ENCODE results near the gene ZNF559. TPM values are rescaled to one million over a fixed set of nuclear protein-coding genes. Genes with fewer than 3 reads are reported as not detected.

ZNF559 gene
- total RNA-seq, 5 donors from 2014 or later (not counting 1 experiment from before 2014, with no cell fraction given), result 14.5 to 41.1 (median 34.7) TPM

- no peak for ATAC-seq (replicated peaks in 1 of 4)
- no peak overlapping the region for H3K27ac Mint-ChIP-seq
- Histone ChIP-seq H3K27me3 (replicated peaks in 1 of 2; ENCODE audit: control insufficient read depth in 2 of 2, extremely low read depth in 1 of 2, insufficient read depth in 2 of 2, low read length in 1 of 2) (no peaks in the 10 kb centered on the region), H3K9me3 (peaks cover 24% of the 10 kb centered on the region), H3K4me1 (ENCODE audit: control insufficient read depth in 1 of 2, extremely low read depth in 1 of 2, insufficient read depth in 2 of 2, low read length in 2 of 2) (no peaks in the 10 kb centered on the region), H3K36me3 (ENCODE audit: control insufficient read depth in 2 of 2, extremely low read depth in 1 of 2, insufficient read depth in 1 of 2, low read length in 1 of 2) (peaks cover 2 to 11% of the 10 kb centered on the region in 2 donors), H3K4me3 (ENCODE audit: control insufficient read depth in 1 of 2, extremely low read depth in 1 of 2, low read length in 1 of 2) (peak overlapping the region in 1 of 2 donors; percentile 6), H3K27ac (ENCODE audit: low read length) (no peak overlapping the region)
- H3K4me1 Mint-ChIP-seq, result no peaks in the 10 kb centered on the region
- ChIA-PET CTCF (no interaction called here), POLR2A (no interaction called here)
- no CpG with 5 or more reads among the region's 3 CpGs for WGBS (ENCODE audit: insufficient coverage)
- no peak for DNase-seq
- no peaks in the 10 kb centered on the region for H3K27me3 Mint-ChIP-seq
- H3K36me3 Mint-ChIP-seq, result peaks cover 70% of the 10 kb centered on the region
- H3K4me3 Mint-ChIP-seq, result no peak overlapping the region
- H3K9me3 Mint-ChIP-seq, result peaks cover 11 to 65% (median 51%) of the 10 kb centered on the region in 3 donors
These were observed 24.3 kb downstream of the ZNF559 start for GRCh38 chr19:9348253-9348652.

GRCh38 chr19:9348671-9349070 is 24.7 kb downstream of the ZNF559 start:
- Mint-ChIP-seq H3K27me3 (no peaks in the 10 kb centered on the region), H3K27ac (no peak overlapping the region), H3K9me3 (peaks cover 11 to 62% (median 47%) of the 10 kb centered on the region in 3 donors), H3K36me3 (peaks cover 66% of the 10 kb centered on the region), H3K4me1 (no peaks in the 10 kb centered on the region), H3K4me3 (no peak overlapping the region)
- Histone ChIP-seq H3K36me3 (ENCODE audit: control insufficient read depth in 2 of 2, extremely low read depth in 1 of 2, insufficient read depth in 1 of 2, low read length in 1 of 2) (peaks cover 0 to 7% of the 10 kb centered on the region in 2 donors), H3K4me1 (ENCODE audit: control insufficient read depth in 1 of 2, extremely low read depth in 1 of 2, insufficient read depth in 2 of 2, low read length in 2 of 2) (no peaks in the 10 kb centered on the region), H3K4me3 (ENCODE audit: control insufficient read depth in 1 of 2, extremely low read depth in 1 of 2, low read length in 1 of 2) (no peak overlapping the region), H3K9me3 (peaks cover 20% of the 10 kb centered on the region), H3K27ac (ENCODE audit: low read length) (no peak overlapping the region), H3K27me3 (replicated peaks in 1 of 2; ENCODE audit: control insufficient read depth in 2 of 2, extremely low read depth in 1 of 2, insufficient read depth in 2 of 2, low read length in 1 of 2) (no peaks in the 10 kb centered on the region)
- ATAC-seq (replicated peaks in 1 of 4), result no peak
- ChIA-PET POLR2A (no interaction called here), CTCF (no interaction called here)
- DNase-seq, result no peak
- WGBS (ENCODE audit: insufficient coverage), result 96% methylated on average over 19 of the region's 22 CpGs

- POLR2A ChIA-PET, result interaction anchor here in 1 of 2 donors (0.7 kb wide), 1 partner anchor 42 kb away, joined by 4 read pairs; no protein-coding TSS in a partner anchor
- no peak for ATAC-seq (replicated peaks in 1 of 4)
- H3K36me3 ChIP-seq (ENCODE audit: control insufficient read depth in 2 of 2, extremely low read depth in 1 of 2, insufficient read depth in 1 of 2, low read length in 1 of 2), result peaks cover 0 to 7% of the 10 kb centered on the region in 2 donors
These were observed 28.5 kb downstream of the ZNF559 start for GRCh38 chr19:9352505-9352904.

GRCh38 chr19:9353011-9353410 is 29.0 kb downstream of the ZNF559 start:
- Mint-ChIP-seq H3K27me3 (no peaks in the 10 kb centered on the region), H3K4me1 (no peaks in the 10 kb centered on the region), H3K4me3 (no peak overlapping the region), H3K27ac (no peak overlapping the region), H3K36me3 (peaks cover 55% of the 10 kb centered on the region), H3K9me3 (peaks cover 3 to 46% (median 39%) of the 10 kb centered on the region in 3 donors)
- Histone ChIP-seq H3K36me3 (ENCODE audit: control insufficient read depth in 2 of 2, extremely low read depth in 1 of 2, insufficient read depth in 1 of 2, low read length in 1 of 2) (peaks cover 0 to 7% of the 10 kb centered on the region in 2 donors), H3K4me3 (ENCODE audit: control insufficient read depth in 1 of 2, extremely low read depth in 1 of 2, low read length in 1 of 2) (no peak overlapping the region), H3K27me3 (replicated peaks in 1 of 2; ENCODE audit: control insufficient read depth in 2 of 2, extremely low read depth in 1 of 2, insufficient read depth in 2 of 2, low read length in 1 of 2) (no peaks in the 10 kb centered on the region), H3K27ac (ENCODE audit: low read length) (no peak overlapping the region), H3K4me1 (ENCODE audit: control insufficient read depth in 1 of 2, extremely low read depth in 1 of 2, insufficient read depth in 2 of 2, low read length in 2 of 2) (no peaks in the 10 kb centered on the region), H3K9me3 (peaks cover 10% of the 10 kb centered on the region)
- no peak for DNase-seq
- no peak for ATAC-seq (replicated peaks in 1 of 4)
- ChIA-PET POLR2A (no interaction called here), CTCF (interaction anchor here in 1 of 2 donors (0.6 kb wide), 1 partner anchor 200 kb away, joined by 4 read pairs; no protein-coding TSS in a partner anchor)

More at GRCh38 chr19:9352505-9352904, 28.5 kb downstream of the ZNF559 start:
- Histone ChIP-seq H3K27me3 (replicated peaks in 1 of 2; ENCODE audit: control insufficient read depth in 2 of 2, extremely low read depth in 1 of 2, insufficient read depth in 2 of 2, low read length in 1 of 2) (no peaks in the 10 kb centered on the region), H3K9me3 (peaks cover 10% of the 10 kb centered on the region), H3K4me1 (ENCODE audit: control insufficient read depth in 1 of 2, extremely low read depth in 1 of 2, insufficient read depth in 2 of 2, low read length in 2 of 2) (no peaks in the 10 kb centered on the region), H3K4me3 (ENCODE audit: control insufficient read depth in 1 of 2, extremely low read depth in 1 of 2, low read length in 1 of 2) (no peak overlapping the region), H3K27ac (ENCODE audit: low read length) (no peak overlapping the region)
- no peak overlapping the region for H3K4me3 Mint-ChIP-seq
- H3K9me3 Mint-ChIP-seq, result peaks cover 3 to 43% (median 40%) of the 10 kb centered on the region in 3 donors
- no peaks in the 10 kb centered on the region for H3K4me1 Mint-ChIP-seq
- CTCF ChIA-PET, result interaction anchor here in 1 of 2 donors (0.7 kb wide), 1 partner anchor 399 kb away, joined by 4 read pairs; no protein-coding TSS in a partner anchor
- peaks cover 53% of the 10 kb centered on the region for H3K36me3 Mint-ChIP-seq
- H3K27ac Mint-ChIP-seq, result no peak overlapping the region
- WGBS (ENCODE audit: insufficient coverage), result no CpG with 5 or more reads among the region's 2 CpGs
- DNase-seq, result no peak
- no peaks in the 10 kb centered on the region for H3K27me3 Mint-ChIP-seq

- H3K4me1 Mint-ChIP-seq, result no peaks in the 10 kb centered on the region
- H3K27ac ChIP-seq (ENCODE audit: low read length), result no peak overlapping the region
- H3K27ac Mint-ChIP-seq, result no peak overlapping the region
- H3K27me3 ChIP-seq (replicated peaks in 1 of 2; ENCODE audit: control insufficient read depth in 2 of 2, extremely low read depth in 1 of 2, insufficient read depth in 2 of 2, low read length in 1 of 2), result no peaks in the 10 kb centered on the region
- WGBS (ENCODE audit: insufficient coverage), result no CpG with 5 or more reads among the region's 2 CpGs
- peaks cover 11% of the 10 kb centered on the region for H3K9me3 ChIP-seq
- CTCF ChIA-PET, result no interaction called here
- no peak overlapping the region for H3K4me3 ChIP-seq (ENCODE audit: control insufficient read depth in 1 of 2, extremely low read depth in 1 of 2, low read length in 1 of 2)
- DNase-seq (no peak), ATAC-seq (replicated peaks in 1 of 4) (no peak)
- peaks cover 49% of the 10 kb centered on the region for H3K36me3 Mint-ChIP-seq
- no peak overlapping the region for H3K4me3 Mint-ChIP-seq
- H3K9me3 Mint-ChIP-seq, result peaks cover under 1 to 39% (median 35%) of the 10 kb centered on the region in 3 donors
- H3K4me1 ChIP-seq (ENCODE audit: control insufficient read depth in 1 of 2, extremely low read depth in 1 of 2, insufficient read depth in 2 of 2, low read length in 2 of 2), result no peaks in the 10 kb centered on the region
- H3K36me3 ChIP-seq (ENCODE audit: control insufficient read depth in 2 of 2, extremely low read depth in 1 of 2, insufficient read depth in 1 of 2, low read length in 1 of 2), result no peaks in the 10 kb centered on the region
- POLR2A ChIA-PET, result no interaction called here
- H3K27me3 Mint-ChIP-seq, result no peaks in the 10 kb centered on the region
These were observed 30.7 kb downstream of the ZNF559 start for GRCh38 chr19:9354651-9355050.

GRCh38 chr19:9362905-9363304 is 38.9 kb downstream of the ZNF559 start, which contains the start of gene ZNF177:
ZNF177 (plus strand) TSS chr19:9363013; CDS start chr19:9378312, 15,299 bp downstream.
- H3K9me3 Mint-ChIP-seq, result peaks cover 25 to 62% (median 45%) of the 10 kb centered on the region in 3 donors
- H3K9me3 ChIP-seq, result peaks cover 5% of the 10 kb centered on the region
- POLR2A ChIA-PET, result no interaction called here
- peaks cover 5 to 6% of the 10 kb centered on the region in 2 donors for H3K27me3 Mint-ChIP-seq
- H3K36me3 ChIP-seq (ENCODE audit: control insufficient read depth in 2 of 2, extremely low read depth in 1 of 2, insufficient read depth in 1 of 2, low read length in 1 of 2), result peaks cover 0 to 5% of the 10 kb centered on the region in 2 donors
- no peak within 1 kb of the TSS for H3K27ac ChIP-seq (ENCODE audit: low read length)
- peaks cover 42% of the 10 kb centered on the region for H3K36me3 Mint-ChIP-seq
- DNase-seq, result no peak
- no peak for ATAC-seq (replicated peaks in 1 of 4)
- WGBS (ENCODE audit: insufficient coverage), result 8% methylated on average over 17 of the region's 28 CpGs
- H3K4me1 ChIP-seq (ENCODE audit: control insufficient read depth in 1 of 2, extremely low read depth in 1 of 2, insufficient read depth in 2 of 2, low read length in 2 of 2), result no peaks in the 10 kb centered on the region
- H3K4me3 Mint-ChIP-seq, result peak within 1 kb of the TSS; percentile 17 to 35 (median 24)
- H3K4me3 ChIP-seq (ENCODE audit: control insufficient read depth in 1 of 2, extremely low read depth in 1 of 2, low read length in 1 of 2), result peak within 1 kb of the TSS in 1 of 2 donors; percentile 64
- H3K27me3 ChIP-seq (replicated peaks in 1 of 2; ENCODE audit: control insufficient read depth in 2 of 2, extremely low read depth in 1 of 2, insufficient read depth in 2 of 2, low read length in 1 of 2), result peaks cover 0 to 8% of the 10 kb centered on the region in 2 experiments
- H3K27ac Mint-ChIP-seq, result no peak within 1 kb of the TSS
- peaks cover 3 to 5% (median 4%) of the 10 kb centered on the region in 3 donors for H3K4me1 Mint-ChIP-seq
- CTCF ChIA-PET, result no interaction called here

Measured in T-cell (primary cell).